ENCODE measurements around the gene ZBED1. TPM values are rescaled to one million over a fixed set of nuclear protein-coding genes. Genes with fewer than 3 reads are reported as not detected.
A peak's percentile ranks its signal among the peaks of the same experiment; 100 is the strongest.

Gene ZBED1
- total and polyA plus RNA-seq, 9 of the 15 experiments (the other 6 are each of a cell fraction or from before 2014, with no cell fraction given) = 0.61 to 27.6 (median 13.9) TPM

DNA sequence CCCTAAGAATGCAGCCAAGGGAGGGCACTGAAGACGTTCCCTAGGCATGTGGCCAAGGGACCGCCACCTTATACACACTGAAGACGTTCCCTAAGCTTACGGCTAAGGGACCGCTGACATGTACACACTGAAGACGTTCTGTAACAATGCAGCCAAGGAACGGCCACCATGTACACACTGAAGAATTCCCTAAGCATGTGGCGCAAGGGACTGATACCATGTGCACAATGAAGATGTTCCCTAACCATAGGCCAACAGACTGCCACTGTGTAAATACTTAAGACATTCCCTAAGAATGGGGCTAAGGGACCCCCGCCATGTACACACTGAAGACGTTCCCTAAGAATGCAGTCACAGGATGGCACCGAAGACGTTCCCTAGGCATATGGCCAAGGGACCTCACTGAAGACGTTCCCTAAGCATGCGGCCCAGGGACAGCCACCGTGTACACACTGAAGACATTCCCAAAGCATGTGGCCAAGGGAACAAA, 36.1 kb downstream of the ZBED1 start (continued):
- TF ChIP-seq IRF9 (tag; IDR thresholded peaks at IDR 0.05) = peak; percentile 38; the same call in 1 of the 2 replicates
- TF ChIP-seq FOXP4 (CRISPR knock-in tag; IDR thresholded peaks at IDR 0.05; ENCODE audit: borderline replicate concordance) = no peak
- no peak for TF ChIP-seq ZFPM2 (CRISPR knock-in tag; IDR thresholded peaks at IDR 0.05)
- TF ChIP-seq, protein P1, sequence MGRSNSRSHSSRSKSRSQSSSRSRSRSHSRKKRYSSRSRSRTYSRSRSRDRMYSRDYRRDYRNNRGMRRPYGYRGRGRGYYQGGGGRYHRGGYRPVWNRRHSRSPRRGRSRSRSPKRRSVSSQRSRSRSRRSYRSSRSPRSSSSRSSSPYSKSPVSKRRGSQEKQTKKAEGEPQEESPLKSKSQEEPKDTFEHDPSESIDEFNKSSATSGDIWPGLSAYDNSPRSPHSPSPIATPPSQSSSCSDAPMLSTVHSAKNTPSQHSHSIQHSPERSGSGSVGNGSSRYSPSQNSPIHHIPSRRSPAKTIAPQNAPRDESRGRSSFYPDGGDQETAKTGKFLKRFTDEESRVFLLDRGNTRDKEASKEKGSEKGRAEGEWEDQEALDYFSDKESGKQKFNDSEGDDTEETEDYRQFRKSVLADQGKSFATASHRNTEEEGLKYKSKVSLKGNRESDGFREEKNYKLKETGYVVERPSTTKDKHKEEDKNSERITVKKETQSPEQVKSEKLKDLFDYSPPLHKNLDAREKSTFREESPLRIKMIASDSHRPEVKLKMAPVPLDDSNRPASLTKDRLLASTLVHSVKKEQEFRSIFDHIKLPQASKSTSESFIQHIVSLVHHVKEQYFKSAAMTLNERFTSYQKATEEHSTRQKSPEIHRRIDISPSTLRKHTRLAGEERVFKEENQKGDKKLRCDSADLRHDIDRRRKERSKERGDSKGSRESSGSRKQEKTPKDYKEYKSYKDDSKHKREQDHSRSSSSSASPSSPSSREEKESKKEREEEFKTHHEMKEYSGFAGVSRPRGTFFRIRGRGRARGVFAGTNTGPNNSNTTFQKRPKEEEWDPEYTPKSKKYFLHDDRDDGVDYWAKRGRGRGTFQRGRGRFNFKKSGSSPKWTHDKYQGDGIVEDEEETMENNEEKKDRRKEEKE (IDR thresholded peaks at IDR 0.05; ENCODE audit: borderline replicate concordance in 1 of 2, control insufficient read depth in 1 of 2, low read depth in 2 of 2, low read length in 1 of 2) = no peak
- no peak for TF ChIP-seq BCL6 (CRISPR knock-in tag; IDR thresholded peaks at IDR 0.05)
- peak; percentile 87 to 93 for TF ChIP-seq ARNT (IDR thresholded peaks at IDR 0.05)
- no peak for TF ChIP-seq MLLT1 (IDR thresholded peaks at IDR 0.05)
- no peak for TF ChIP-seq BHLHE40 (IDR thresholded peaks at IDR 0.05; ENCODE audit: low read length)
- no peak for TF ChIP-seq ZFP30 (CRISPR knock-in tag; IDR thresholded peaks at IDR 0.05; ENCODE audit: borderline replicate concordance)
- TF ChIP-seq NFXL1 (CRISPR knock-in tag; IDR thresholded peaks at IDR 0.05) = no peak
- TF ChIP-seq MEF2D (tag; conservative IDR thresholded peaks at IDR 0.05; ENCODE audit: low read depth) = 0 out of 2 replicates have a peak, but pooled peaks have one; percentile 18
- TF ChIP-seq ZNF589 (CRISPR knock-in tag; IDR thresholded peaks at IDR 0.05; ENCODE audit: low read depth) = 0 out of 2 replicates have a peak, but pooled peaks have one; percentile 44
- no peak for TF ChIP-seq TRIM28 (IDR thresholded peaks at IDR 0.05)
- TF ChIP-seq ASH1L (IDR thresholded peaks at IDR 0.05; ENCODE audit: borderline replicate concordance, low read depth, partially characterized antibody) = no peak
- no peak; the same call in none of the 2 replicates for TF ChIP-seq CXXC5 (CRISPR knock-in tag; IDR thresholded peaks at IDR 0.05)
- TF ChIP-seq HNRNPH1 (optimal IDR thresholded peaks at IDR 0.05; ENCODE audit: low read depth, low read length) = no peak
- TF ChIP-seq POLR3A (IDR thresholded peaks at IDR 0.05; ENCODE audit: borderline replicate concordance, extremely low read depth, insufficient read depth, insufficient read length) = no peak
- TF ChIP-seq RBM17 (IDR thresholded peaks at IDR 0.05; ENCODE audit: borderline replicate concordance, low read depth, low read length) = no peak
- peak; percentile 30 for TF ChIP-seq CBFA2T3 (IDR thresholded peaks at IDR 0.05)
- TF ChIP-seq SMARCB1 (IDR thresholded peaks at IDR 0.05; ENCODE audit: insufficient read length, low read depth) = no peak
